Stimulated activated CD4-positive, alpha-beta T cell treated with anti-CD3 and anti-CD28 coated beads, Interleukin-1b, Interleukin-23, amount 100 ng/mL, for 24 hours (primary cell): ENCODE measurements around the gene PRSS48.
"Not testable (repeated sequence)": the region's sequence is repeated elsewhere in the genome, so short reads cannot be mapped to it uniquely, and the experiment has no call there.

Experiments
- DNase-seq, 4 experiments: peaks; one replicate each; pipeline ENCODE4 v3.0.0-alpha.2; 2020; ENCODE audit warnings: low read depth in 4 of 4, low spot score in 1 of 4

PRSS48 gene

GRCh38 chr4:151276787-151277562, at the start of gene PRSS48:
TSS of gene PRSS48 (plus strand) at chr4:151277161. CDS start at chr4:151277173, 12 bp downstream.
- peak; percentile 1 to 41 (median 13) for DNase-seq

- DNase-seq: no peak
These were observed 49.8 kb upstream of the PRSS48 start for GRCh38 chr4:151227172-151227571.

- no peak for DNase-seq
These were observed 49.2 kb upstream of the PRSS48 start for GRCh38 chr4:151227731-151228130.

GRCh38 chr4:151228189-151229119, 48.5 kb upstream of the PRSS48 start:
- DNase-seq: no peak

- DNase-seq: no peak
These were observed 44.9 kb upstream of the PRSS48 start for GRCh38 chr4:151231915-151232595.

- DNase-seq: no peak
These were observed 43.4 kb upstream of the PRSS48 start for GRCh38 chr4:151233600-151233999.

- DNase-seq: not testable (repeated sequence)
These were observed 41.6 kb upstream of the PRSS48 start for GRCh38 chr4:151235373-151235772.

GRCh38 chr4:151236036-151236435, 40.9 kb upstream of the PRSS48 start:
- no peak for DNase-seq

GRCh38 chr4:151238477-151238876, 38.5 kb upstream of the PRSS48 start:
- no peak for DNase-seq

GRCh38 chr4:151239608-151240007, 37.4 kb upstream of the PRSS48 start:
- no peak for DNase-seq

- DNase-seq: no peak
These were observed 34.7 kb upstream of the PRSS48 start for GRCh38 chr4:151242305-151242704.

GRCh38 chr4:151246742-151247141, 30.2 kb upstream of the PRSS48 start:
- no peak for DNase-seq

GRCh38 chr4:151247395-151247794, 29.6 kb upstream of the PRSS48 start:
- no peak for DNase-seq

GRCh38 chr4:151248519-151248918, 28.4 kb upstream of the PRSS48 start:
- DNase-seq: no peak

- no peak for DNase-seq
These were observed 26.3 kb upstream of the PRSS48 start for GRCh38 chr4:151250706-151251105.

- no peak for DNase-seq
These were observed 25.2 kb upstream of the PRSS48 start for GRCh38 chr4:151251603-151252304.

- DNase-seq: not testable (repeated sequence)
These were observed 21.7 kb upstream of the PRSS48 start for GRCh38 chr4:151255226-151255625.

- not testable (repeated sequence) for DNase-seq
These were observed 21.3 kb upstream of the PRSS48 start for GRCh38 chr4:151255680-151256079.

- DNase-seq: no peak
These were observed 20.8 kb upstream of the PRSS48 start for GRCh38 chr4:151256134-151256533.

- no peak for DNase-seq
These were observed 19.3 kb upstream of the PRSS48 start for GRCh38 chr4:151257704-151258103.

- DNase-seq: no peak
These were observed 17.2 kb upstream of the PRSS48 start for GRCh38 chr4:151259752-151260151.
